ENCODE results near the gene FKRP.

DNA sequence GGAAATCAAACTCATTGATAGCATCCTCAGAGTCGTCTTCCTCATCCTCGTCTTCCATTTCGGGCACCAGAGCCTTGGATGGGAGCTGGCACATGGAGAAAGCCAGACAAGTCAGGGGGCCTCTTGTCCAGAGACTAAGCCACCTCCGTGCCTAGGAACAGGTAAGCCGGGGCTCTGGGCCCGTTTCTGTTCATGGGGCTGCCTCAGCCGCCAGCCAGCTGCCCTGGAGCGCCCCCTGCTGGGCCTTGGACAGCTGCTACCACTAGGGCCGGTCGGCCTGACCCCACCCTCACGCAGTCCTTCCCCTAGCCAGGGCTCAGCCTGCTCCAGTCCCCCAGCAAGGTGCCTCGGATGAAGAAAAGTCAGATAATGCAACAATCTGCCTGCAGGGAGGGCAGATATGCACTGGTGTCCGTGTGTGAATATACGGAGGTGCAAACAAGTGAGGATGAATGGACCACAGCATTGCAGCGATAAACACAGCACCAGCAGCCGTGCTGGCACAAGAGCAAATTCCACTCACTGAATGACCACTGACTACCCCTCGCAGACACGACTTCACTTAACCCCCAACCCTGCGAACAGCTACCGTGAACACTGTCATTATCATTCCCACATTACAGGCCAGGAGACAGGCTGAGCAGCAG is 17.0 kb upstream of the FKRP start:
- TF ChIP-seq, protein P1, sequence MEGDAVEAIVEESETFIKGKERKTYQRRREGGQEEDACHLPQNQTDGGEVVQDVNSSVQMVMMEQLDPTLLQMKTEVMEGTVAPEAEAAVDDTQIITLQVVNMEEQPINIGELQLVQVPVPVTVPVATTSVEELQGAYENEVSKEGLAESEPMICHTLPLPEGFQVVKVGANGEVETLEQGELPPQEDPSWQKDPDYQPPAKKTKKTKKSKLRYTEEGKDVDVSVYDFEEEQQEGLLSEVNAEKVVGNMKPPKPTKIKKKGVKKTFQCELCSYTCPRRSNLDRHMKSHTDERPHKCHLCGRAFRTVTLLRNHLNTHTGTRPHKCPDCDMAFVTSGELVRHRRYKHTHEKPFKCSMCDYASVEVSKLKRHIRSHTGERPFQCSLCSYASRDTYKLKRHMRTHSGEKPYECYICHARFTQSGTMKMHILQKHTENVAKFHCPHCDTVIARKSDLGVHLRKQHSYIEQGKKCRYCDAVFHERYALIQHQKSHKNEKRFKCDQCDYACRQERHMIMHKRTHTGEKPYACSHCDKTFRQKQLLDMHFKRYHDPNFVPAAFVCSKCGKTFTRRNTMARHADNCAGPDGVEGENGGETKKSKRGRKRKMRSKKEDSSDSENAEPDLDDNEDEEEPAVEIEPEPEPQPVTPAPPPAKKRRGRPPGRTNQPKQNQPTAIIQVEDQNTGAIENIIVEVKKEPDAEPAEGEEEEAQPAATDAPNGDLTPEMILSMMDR (conservative IDR thresholded peaks at IDR 0.05; ENCODE audit: low read length): peak; percentile 97
- no peak for TF ChIP-seq EZH2phosphoT487 (IDR thresholded peaks at IDR 0.05; ENCODE audit: borderline replicate concordance)

Measured in Loucy (cell line).